Prostate gland (tissue), 2 donors: ENCODE results near the gene USP25.

Source experiments
- CTCF ChIP-seq, 4 experiments: fragments of 200-600 bp in 2 of 4; fragments of 450-650 bp in 2 of 4; sonication (generic) in 2 of 4; IDR thresholded peaks; 1 replicate in 3 of 4; 2 replicates in 1 of 4; pipeline ENCODE4 v1.5.1; 2016 to 2019; ENCODE audit warnings: antibody characterized with exemption in 4 of 4, mild to moderate bottlenecking in 2 of 4, moderate library complexity in 2 of 4
- POLR2A ChIP-seq: fragments of 450-650 bp; IDR thresholded peaks from one replicate; pipeline ENCODE4 v1.6.1; 2016; ENCODE audit warnings: antibody characterized with exemption, mild to moderate bottlenecking
- POLR2AphosphoS5 ChIP-seq: sonication (generic); formaldehyde crosslinking; IDR thresholded peaks from one replicate; pipeline ENCODE4 v1.6.1; 2017; ENCODE audit warnings: antibody characterized with exemption

- no peak for TF ChIP-seq CTCF (IDR thresholded peaks at IDR 0.05)
- no peak for TF ChIP-seq POLR2AphosphoS5
- TF ChIP-seq POLR2A: no peak
Measured at GRCh38 chr21:15831497-15831896, 101.7 kb downstream of the USP25 start.
